CD1c-positive myeloid dendritic cell (primary cell): ENCODE data around the gene NTM.

Experiments used
- DNase-seq: peaks from one replicate; pipeline ENCODE4 v3.0.0-alpha.2; 2016; ENCODE audit errors: extremely low spot score

The NTM gene

DNA sequence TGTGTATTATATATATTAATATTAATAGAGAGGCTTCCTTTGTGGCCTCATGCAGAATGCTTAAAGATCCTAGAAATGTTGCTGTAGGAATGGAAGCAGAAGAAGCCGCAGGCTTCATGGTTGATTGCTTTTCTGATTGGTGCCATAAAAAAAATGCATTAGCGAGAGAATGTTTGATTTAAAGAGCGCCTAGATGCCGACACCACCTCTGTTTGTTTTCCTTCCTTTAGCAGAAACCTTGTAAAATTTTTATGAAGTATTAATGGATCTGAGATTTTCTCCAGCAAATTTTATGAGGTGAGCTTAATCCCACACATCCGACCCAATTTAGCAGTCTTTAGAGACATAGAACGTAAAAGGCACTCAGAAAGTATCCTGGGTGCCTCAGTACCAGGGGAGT lies 587.5 kb downstream of the NTM start:
- no peak for DNase-seq

DNA sequence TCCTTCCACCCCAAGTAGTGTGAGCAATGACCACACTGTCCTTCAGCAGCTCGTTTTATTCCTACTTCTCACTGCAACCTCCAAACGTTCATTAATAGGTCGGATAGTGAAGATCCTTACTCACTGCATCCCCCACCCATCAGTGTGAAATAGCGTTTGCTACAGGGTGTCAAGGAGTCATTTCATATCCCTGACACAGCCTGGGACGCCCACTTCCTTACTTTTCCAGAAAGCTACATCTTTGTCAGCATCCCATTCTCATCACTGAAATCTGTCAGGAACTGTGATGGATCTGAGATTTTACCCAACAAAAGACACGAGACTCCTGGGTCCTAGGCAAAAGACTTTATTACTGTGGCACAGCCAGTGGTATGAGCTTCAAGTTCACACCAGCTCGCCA lies 592.4 kb downstream of the NTM start:
- no peak for DNase-seq

DNA sequence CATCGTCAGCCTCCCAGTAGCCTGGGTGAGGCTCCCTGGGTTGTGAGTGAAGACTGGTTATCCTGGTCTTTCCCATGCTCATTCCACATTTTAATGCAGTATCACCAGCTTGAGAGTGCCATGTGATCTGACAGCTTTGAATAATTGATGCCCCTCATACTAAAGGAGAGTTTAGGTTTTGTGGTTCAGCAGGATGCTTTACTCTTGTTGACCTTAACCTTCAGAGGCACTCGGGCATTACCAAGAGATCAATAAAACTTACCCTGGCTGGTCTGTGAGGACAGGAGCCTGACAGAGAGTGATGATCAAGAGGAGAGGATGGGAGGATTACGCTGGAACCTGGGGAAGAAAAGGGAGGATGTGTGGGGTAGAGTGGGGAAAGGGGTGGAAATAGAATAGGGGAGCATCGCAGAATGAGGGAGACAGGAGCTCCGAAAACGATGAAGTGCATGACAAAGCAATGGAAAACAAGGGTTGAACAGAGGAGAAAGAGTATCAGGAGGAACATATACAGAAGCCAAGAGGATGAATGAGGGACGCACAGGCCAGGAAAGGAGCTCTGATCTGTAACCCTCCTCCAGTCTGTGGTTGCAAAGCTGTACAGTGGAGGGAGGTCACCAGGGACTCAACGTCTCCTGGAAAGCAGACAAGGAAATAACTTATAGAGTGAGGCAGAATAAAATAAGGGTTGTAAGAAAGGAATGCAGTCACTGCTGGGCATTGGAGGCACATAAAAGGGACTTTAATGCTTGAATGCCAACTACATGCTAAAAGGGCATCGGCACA lies 594.5 kb downstream of the NTM start:
- DNase-seq: no peak

GRCh38 chr11:131965504-131965903 lies 595.1 kb downstream of the NTM start:
- DNase-seq: no peak

DNA sequence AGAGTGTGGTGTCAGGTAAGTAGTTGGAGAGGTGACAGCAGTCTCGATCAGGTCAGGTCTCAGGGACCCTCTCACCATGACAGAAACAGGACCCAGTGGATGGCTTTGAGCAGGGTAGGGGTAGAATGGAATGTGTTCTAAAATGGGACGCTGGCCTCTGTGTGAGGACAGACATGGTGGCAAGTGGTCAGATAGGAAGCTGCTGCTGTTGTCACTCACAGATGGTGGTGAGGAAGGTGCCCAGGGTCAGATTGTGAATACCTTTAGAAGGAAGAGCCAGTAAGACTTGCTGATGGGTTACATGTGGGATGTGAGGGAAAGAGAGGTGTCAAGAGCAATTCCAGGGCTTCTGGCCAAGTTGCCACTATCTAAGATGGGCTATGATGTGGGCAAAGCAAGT lies 596.3 kb downstream of the NTM start:
- no peak for DNase-seq

- no peak for DNase-seq
Observed at GRCh38 chr11:131969261-131969660, 598.8 kb downstream of the NTM start.

DNA sequence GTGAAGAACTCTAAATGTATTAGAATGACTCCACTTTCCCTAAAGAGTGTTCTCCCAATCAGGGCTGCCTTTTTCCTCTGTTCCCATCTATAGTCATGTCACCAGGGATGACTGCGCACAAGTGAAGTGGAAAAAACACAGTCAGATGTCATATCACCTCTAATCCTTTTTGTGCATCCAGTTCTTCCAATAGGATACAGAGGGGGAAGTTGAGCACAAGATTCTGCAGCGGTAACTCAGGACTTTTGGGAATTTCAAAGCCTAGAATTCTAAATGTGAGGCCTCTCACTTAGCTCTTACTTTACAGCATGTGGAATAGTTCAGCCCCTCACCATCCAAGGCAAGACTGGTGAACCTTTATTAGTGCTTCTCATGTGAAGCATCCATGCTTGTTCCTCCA lies 602.6 kb downstream of the NTM start:
- no peak for DNase-seq

- no peak for DNase-seq
Observed at GRCh38 chr11:131975619-131976018, 605.2 kb downstream of the NTM start.

GRCh38 chr11:131976021-131976420 lies 605.6 kb downstream of the NTM start:
- no peak for DNase-seq

DNA sequence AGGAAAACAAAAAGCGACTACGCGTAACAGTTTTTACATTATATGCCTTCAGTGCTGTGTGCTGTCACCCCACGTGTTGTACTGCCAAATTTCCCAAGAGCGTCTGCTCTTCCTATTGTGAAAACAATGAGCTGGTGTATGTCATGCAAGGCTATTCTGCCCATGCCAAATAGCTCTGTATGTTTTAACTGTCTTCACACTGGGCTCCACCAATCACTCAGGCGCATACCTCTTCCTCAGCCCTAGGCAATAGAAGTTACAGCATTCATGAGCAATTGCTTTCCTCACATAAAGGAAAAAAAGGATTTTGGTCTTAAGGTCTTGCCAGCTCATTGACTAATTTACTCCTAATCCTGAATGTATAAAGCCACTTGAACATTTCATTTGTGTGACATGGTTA lies 606.8 kb downstream of the NTM start:
- no peak for DNase-seq

DNA sequence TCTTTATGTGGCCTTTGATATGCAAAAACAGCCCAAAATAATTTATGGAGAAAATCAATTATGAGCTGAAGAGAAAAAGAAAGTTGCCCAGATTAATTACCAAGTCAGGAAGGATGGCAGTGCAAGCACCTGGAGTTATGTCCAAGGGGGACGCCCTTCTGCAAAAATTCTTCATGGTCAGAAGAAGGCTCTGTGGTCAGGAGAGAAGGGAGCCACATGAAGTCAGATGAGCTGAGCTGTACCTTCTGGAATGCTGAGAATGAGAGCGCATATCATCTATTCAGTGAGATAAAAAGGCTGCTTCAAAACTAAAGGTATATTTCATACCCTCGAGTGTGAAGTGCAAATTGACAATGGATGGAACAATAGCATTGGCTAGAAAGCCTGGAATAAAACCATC lies 607.4 kb downstream of the NTM start:
- no peak for DNase-seq

DNA sequence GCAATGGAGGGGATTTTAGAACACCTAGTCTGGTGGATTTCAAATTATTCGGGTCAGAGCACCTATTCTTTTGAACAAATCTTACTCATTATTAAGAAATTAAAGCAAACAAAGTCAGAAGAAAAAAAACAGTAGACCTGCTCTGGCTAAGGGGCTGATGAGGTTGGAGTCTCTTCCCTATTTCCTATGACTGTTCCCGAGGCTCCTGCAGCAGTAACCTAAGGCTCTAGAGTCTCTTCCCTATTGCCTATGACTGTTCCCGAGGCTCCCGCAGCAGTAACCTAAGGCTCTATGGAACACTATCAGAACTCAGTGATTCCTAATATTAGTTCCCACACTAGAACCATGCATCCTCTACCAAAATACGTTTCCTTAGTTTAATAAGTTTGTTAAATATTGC lies 607.9 kb downstream of the NTM start:
- DNase-seq: no peak

DNA sequence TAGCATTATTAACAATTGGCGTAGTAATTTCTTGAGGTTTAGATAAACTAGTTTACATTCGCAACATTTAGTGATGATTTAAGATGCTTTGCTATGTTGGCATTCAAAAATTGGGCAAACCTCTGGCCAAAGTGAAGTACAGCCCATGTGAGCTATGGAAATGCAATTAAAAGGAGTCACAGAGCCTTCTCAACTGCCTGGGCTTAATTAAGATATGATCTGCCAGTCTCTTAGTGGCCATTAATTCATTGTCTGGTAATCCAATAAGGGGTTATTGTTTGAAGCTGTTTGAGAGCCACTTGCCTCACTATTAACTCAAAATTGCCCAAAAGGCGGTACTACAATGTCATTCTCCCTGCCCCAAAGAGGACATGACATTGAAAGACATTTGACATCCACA lies 608.9 kb downstream of the NTM start:
- no peak for DNase-seq

- DNase-seq: no peak
Observed at GRCh38 chr11:131980199-131980598, 609.8 kb downstream of the NTM start.

DNA sequence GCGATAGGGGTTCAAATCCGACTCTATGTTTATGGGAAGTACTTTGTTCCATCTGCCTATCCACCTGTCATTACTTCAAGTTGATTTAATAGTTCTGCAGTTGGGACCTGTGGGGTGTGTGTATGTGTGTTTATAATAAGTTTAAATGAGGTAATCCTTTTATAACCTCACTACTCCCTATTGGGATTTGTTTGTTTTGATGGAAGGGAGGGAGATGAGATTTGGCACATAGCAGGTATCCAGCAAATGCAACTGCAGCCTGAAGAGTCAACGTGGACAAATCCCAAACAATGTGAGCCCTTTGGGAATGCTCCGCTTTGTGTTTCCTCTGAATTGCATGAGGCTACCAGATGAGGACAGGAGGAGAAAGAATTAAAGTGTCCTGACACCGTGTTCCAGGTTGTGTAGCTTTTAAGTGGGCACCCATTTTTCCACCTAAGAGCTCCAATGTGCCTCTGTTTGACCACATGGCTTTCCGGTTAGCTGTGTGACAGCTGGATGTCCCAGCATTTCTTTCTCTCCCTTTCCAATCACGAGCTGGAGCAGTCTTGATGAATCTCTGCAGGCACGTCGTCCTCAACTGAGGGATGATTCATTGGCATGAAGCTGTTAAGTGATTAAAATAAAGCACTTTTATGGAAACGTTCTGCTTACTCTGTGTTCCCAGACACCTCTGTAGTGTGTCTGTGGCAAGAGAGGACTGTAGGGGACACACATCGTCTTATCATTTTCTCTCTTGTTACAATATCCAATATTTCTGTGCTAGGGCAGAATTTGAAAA lies 610.7 kb downstream of the NTM start:
- no peak for DNase-seq

DNA sequence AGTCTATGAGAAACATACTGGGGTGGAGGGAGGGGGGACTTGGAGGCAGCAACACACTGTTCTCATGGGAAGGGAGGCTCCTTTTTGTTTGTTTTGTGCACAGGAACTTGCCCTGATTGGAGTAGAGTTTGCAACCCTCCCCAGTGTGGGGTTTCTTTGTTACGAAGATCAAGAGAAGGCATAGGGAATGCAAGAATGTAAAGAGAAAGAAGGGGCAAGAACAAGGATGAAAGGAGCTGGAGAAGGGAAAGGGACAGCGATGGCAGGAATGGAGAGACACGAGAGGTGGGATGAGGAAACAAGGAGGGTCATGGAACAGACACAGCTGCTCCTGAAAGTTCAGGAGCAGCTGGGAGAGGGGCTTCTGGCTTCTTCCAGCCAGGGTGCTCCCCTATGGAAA lies 611.7 kb downstream of the NTM start:
- DNase-seq: no peak

DNA sequence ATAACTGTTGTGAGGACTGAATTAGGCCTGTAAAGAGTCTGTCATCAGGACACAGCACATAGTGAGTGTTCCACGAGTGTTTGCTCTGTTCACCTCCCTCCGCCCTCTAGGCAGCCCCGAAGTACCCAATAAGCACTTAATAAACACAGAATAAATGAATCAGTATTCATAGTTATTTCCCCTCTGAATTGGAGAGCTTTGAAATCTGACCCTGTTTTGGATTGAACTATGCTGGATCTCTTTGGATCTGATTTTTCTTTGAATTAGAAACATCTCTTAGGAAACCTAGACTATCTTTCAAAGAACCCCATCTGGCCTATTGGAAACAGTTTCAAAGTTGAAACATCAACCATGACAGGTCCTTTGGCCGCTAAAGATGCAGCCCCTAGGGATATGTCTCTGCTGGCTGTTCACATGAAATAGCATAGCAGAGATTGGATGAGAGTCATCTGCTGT lies 615.5 kb downstream of the NTM start:
- no peak for DNase-seq

DNA sequence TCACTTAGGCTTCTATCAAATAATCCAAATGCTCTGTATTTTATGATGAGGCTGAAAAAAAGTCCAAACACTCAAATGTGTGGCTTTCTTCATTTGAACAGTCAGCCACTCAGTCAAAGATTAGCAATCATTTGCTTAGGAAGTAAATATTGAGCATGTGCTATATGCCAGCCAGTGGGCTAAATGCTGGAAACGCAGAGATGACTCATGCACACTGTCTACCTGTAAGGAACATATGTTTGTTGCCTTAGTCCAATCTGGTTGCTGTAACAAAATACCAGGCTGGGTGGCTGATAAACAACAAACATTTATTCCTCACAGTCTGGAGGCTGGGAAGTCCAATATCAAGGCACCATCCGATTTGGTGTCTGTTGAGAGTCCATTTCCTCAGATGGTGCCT lies 617.3 kb downstream of the NTM start:
- DNase-seq: no peak

DNA sequence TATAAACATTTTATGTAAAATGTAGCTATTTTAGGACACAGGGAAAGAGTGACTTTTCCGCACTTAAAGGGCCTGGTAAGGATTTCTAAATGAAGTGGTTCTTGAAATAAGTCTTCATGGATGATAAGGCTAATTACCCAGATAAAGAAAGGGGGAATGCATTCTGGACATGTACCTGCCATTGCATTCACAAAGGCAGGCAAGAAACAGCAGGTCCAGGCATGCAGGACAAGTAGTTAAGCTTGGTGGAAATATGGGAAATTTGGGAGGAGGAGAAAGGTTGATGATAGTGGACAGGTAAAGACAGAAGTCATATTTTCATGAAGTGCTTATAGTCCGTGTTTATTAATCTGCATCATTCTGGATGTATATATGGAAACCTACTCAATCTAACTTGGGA lies 621.2 kb downstream of the NTM start:
- DNase-seq: no peak

GRCh38 chr11:131993246-131993645 lies 622.8 kb downstream of the NTM start:
- no peak for DNase-seq

- DNase-seq: no peak
Observed at GRCh38 chr11:131998020-131998419, 627.6 kb downstream of the NTM start.

GRCh38 chr11:131999084-131999483 lies 628.7 kb downstream of the NTM start:
- DNase-seq: no peak

- no peak for DNase-seq
Observed at GRCh38 chr11:131999955-132000354, 629.5 kb downstream of the NTM start.
